IMR-90 (cell line): ENCODE measurements around the gene TIPARP. TPM values are rescaled to one million over a fixed set of nuclear protein-coding genes. Genes with fewer than 3 reads are reported as not detected.

ENCODE experiments used
- ATAC-seq: fragments of 200-7000 bp; cut with Tn5 transposase; 2 replicates; pipeline ENCODE4 v1.9.1; 2020; ENCODE audit warnings: low read depth, mild to moderate bottlenecking, moderate library complexity
- BruUV-seq: library from RNA; stranded (reverse); fragments of 400-500 nt; replicated peaks from 2 replicates; lab custom pipeline; 2021; lab: Mats Ljungman, UMichigan
- CTCF ChIA-PET: fragments of 300-600 bp; formaldehyde crosslinking; extraction: SDS; loops from one replicate; lab custom pipeline; 2021; ENCODE audit warnings: antibody characterized with exemption; lab: Yijun Ruan, JAX
- POLR2A ChIA-PET: fragments of 300-600 bp; sonication (Branson Sonifier 250); formaldehyde crosslinking; loops from one replicate; lab custom pipeline; 2022; ENCODE audit warnings: antibody characterized with exemption; ENCODE audit not compliant: unreplicated experiment; lab: Charles Lee
- DNase-seq: peaks from one replicate; pipeline ENCODE4 v3.0.0; 2013
- H2AFZ ChIP-seq: replicated peaks from 2 replicates; pipeline ENCODE3; 2013; ENCODE audit warnings: low read length, mild to moderate bottlenecking; ENCODE audit not compliant: poor library complexity
- H2AK5ac ChIP-seq: 2 replicates; pipeline ENCODE4 v1.6.1; 2013; ENCODE audit warnings: low read depth, low read length, inconsistent platforms
- H2AK9ac ChIP-seq: replicated peaks from 2 replicates; pipeline ENCODE3; 2013; ENCODE audit warnings: mild to moderate bottlenecking, low read depth, low read length, moderate library complexity; ENCODE audit not compliant: poor library complexity
- H2BK120ac ChIP-seq: 2 replicates; pipeline ENCODE4 v1.6.1; 2013; ENCODE audit warnings: low read depth, low read length, inconsistent platforms
- H2BK15ac ChIP-seq: 3 replicates; pipeline ENCODE4 v1.6.1; 2013; ENCODE audit warnings: low read depth, low read length, inconsistent platforms
- H2BK20ac ChIP-seq: 2 replicates; pipeline ENCODE4 v1.6.1; 2013; ENCODE audit warnings: low read depth, mild to moderate bottlenecking, inconsistent platforms, low read length, moderate library complexity
- H2BK5ac ChIP-seq: 2 replicates; pipeline ENCODE4 v1.6.1; 2013; ENCODE audit warnings: mild to moderate bottlenecking, low read depth, low read length, inconsistent platforms; ENCODE audit not compliant: poor library complexity, severe bottlenecking
- H3K14ac ChIP-seq: replicated peaks from 2 replicates; pipeline ENCODE4 v1.6.1; 2013; ENCODE audit warnings: low read depth, low read length, inconsistent platforms
- H3K18ac ChIP-seq: 2 replicates; pipeline ENCODE4 v1.6.1; 2013; ENCODE audit warnings: low read depth, low read length, control low read depth
- H3K23ac ChIP-seq: 2 replicates; pipeline ENCODE4 v1.6.1; 2013; ENCODE audit warnings: low read depth, low read length, inconsistent platforms
- H3K27ac ChIP-seq: 2 replicates; pipeline ENCODE4 v1.5.1; 2013; ENCODE audit warnings: mild to moderate bottlenecking, control low read depth, low read length; ENCODE audit not compliant: insufficient read depth
- H3K27me3 ChIP-seq: 2 replicates; pipeline ENCODE4 v1.6.1; 2013; ENCODE audit warnings: low read length; ENCODE audit not compliant: control insufficient read depth, insufficient read depth
- H3K36me3 ChIP-seq: 2 replicates; pipeline ENCODE4 v1.6.1; 2013; ENCODE audit warnings: low read length, mixed read lengths; ENCODE audit not compliant: control insufficient read depth, insufficient read depth
- H3K4ac ChIP-seq: 2 replicates; pipeline ENCODE4 v1.6.1; 2013; ENCODE audit warnings: low read depth, low read length, inconsistent platforms
- H3K4me1 ChIP-seq: 2 replicates; pipeline ENCODE4 v1.6.1; 2013; ENCODE audit warnings: low read length, mixed read lengths; ENCODE audit not compliant: control insufficient read depth, insufficient read depth
- H3K4me2 ChIP-seq: 2 replicates; pipeline ENCODE4 v1.6.1; 2013; ENCODE audit warnings: low read depth, mild to moderate bottlenecking, control low read depth, low read length, moderate library complexity
- H3K4me3 ChIP-seq: 2 replicates; pipeline ENCODE4 v1.5.1; 2013; ENCODE audit warnings: low read depth, mild to moderate bottlenecking, control low read depth, low read length, moderate library complexity; ENCODE audit not compliant: insufficient read depth
- H3K56ac ChIP-seq: 2 replicates; pipeline ENCODE4 v1.6.1; 2013; ENCODE audit warnings: low read length, inconsistent platforms; ENCODE audit not compliant: insufficient read depth; ENCODE audit errors: extremely low read depth
- H3K79me1 ChIP-seq, 2 experiments: 2 replicates each; pipeline ENCODE4 v1.6.1; 2013; ENCODE audit warnings: low read length in 2 of 2, inconsistent platforms in 1 of 2, low read depth in 1 of 2
- H3K9ac ChIP-seq: 2 replicates; pipeline ENCODE4 v1.6.1; 2013; ENCODE audit warnings: low read depth, low read length, control low read depth
- H3K9me1 ChIP-seq: 2 replicates; pipeline ENCODE4 v1.6.1; 2013; ENCODE audit warnings: low read length, inconsistent platforms; ENCODE audit not compliant: insufficient read depth
- H3K9me3 ChIP-seq: 2 replicates; pipeline ENCODE4 v1.6.1; 2013; ENCODE audit warnings: low read length; ENCODE audit not compliant: control insufficient read depth, insufficient read depth
- H4K20me1 ChIP-seq: 2 replicates; pipeline ENCODE4 v1.6.1; 2013; ENCODE audit warnings: low read length, inconsistent platforms; ENCODE audit not compliant: insufficient read depth
- H4K5ac ChIP-seq: 2 replicates; pipeline ENCODE4 v1.6.1; 2013; ENCODE audit warnings: mild to moderate bottlenecking, low read depth, low read length, control low read depth
- H4K8ac ChIP-seq, 2 experiments: 2 replicates each; pipeline ENCODE4 v1.6.1; 2013; ENCODE audit warnings: low read depth in 2 of 2, low read length in 2 of 2, control low read depth in 1 of 2, inconsistent platforms in 1 of 2
- H4K91ac ChIP-seq: 2 replicates; pipeline ENCODE4 v1.6.1; 2013; ENCODE audit warnings: low read depth, low read length, inconsistent platforms; ENCODE audit not compliant: insufficient read depth
- CEBPB ChIP-seq: IDR thresholded peaks from 2 replicates; pipeline ENCODE4 v1.6.1; 2012; ENCODE audit warnings: low read depth, low read length, improper control_type of control experiment
- RAD21 ChIP-seq: IDR thresholded peaks from 2 replicates; pipeline ENCODE4 v1.6.1; 2012; ENCODE audit warnings: low read length, improper control_type of control experiment
- WGBS, 2 experiments: methylation state at CpG; one replicate each; pipeline versions ENCODE4 v1.1.5 to v1.1.7; 2013; ENCODE audit warnings: missing lambda C conversion rate in 2 of 2; ENCODE audit not compliant: insufficient read length in 1 of 2; ENCODE audit errors: extremely low coverage in 2 of 2; 5-methylcytosine and 5-hydroxymethylcytosine counted together
- dilution Hi-C: fragments of 300-500 bp; cut with HindIII; formaldehyde crosslinking; loops from one replicate; pipeline ENCODE4 v1.14.3; 2018; ENCODE audit warnings: low sequenced_read_pairs; ENCODE audit not compliant: unreplicated experiment
- in situ Hi-C: fragments of 300-500 bp; cut with MboI; formaldehyde crosslinking; loops from 3 replicates; pipeline ENCODE4 v1.14.3; 2019; ENCODE audit warnings: low sequenced_read_pairs, inconsistent platforms, mixed read lengths
- intact Hi-C: fragments of 100-400 bp; cut with micrococcal nuclease; formaldehyde crosslinking; loops from 2 replicates; pipeline ENCODE4 v1.10.0; 2022
- polyA plus RNA-seq, 3 experiments: library from polyadenylated mRNA; depleted of rRNA; stranded (reverse); fragments of >200 nt; gene quantifications; 2 replicates each; pipeline ENCODE4 v1.2.3, GENCODE V29; 2012; ENCODE audit warnings: low replicate concordance in 1 of 3
- total RNA-seq: library from RNA; depleted of rRNA; stranded (reverse); fragments of >200 nt; gene quantifications from 2 replicates; pipeline ENCODE4 v1.2.3, GENCODE V29; 2012

TIPARP gene
- total and polyA plus RNA-seq, 2 of the 4 experiments (the other 2 are of a cell fraction) = 12.6 to 70.8 TPM

GRCh38 chr3:156718622-156719306, 44.4 kb downstream of the TIPARP start:
- ATAC-seq = peak; percentile 40
- TF ChIP-seq CEBPB (0 out of 2 replicates have a peak, but pooled peaks have one; percentile 9), RAD21 (no peak)
- H3K4me1 ChIP-seq = peaks cover 3% of the 10 kb centered on the region; the same call in 1 of the 2 replicates
- H3K36me3 ChIP-seq = peaks cover 6% of the 10 kb centered on the region; the same call in 1 of the 2 replicates
- H2BK15ac ChIP-seq = no peak overlapping the region
- intact Hi-C loops (no loop called here), dilution Hi-C loops (no loop called here), in situ Hi-C loops (no loop called here)
- no peak overlapping the region for H3K4me2 ChIP-seq
- DNase-seq = peak; percentile 21
- 0 out of 2 replicates have a peak overlapping the region, but pooled peaks have one; percentile 14 for H3K18ac ChIP-seq
- no TSS peak for BruUV-seq
- no peaks in the 10 kb centered on the region for H4K20me1 ChIP-seq
- no peak overlapping the region for H3K56ac ChIP-seq
- WGBS, 2 experiments = 40% methylated on average over 1 of the region's 3 CpGs; no CpG with 5 or more reads in 1 of the 2 experiments
- no peak overlapping the region for H2BK20ac ChIP-seq
- H3K79me1 ChIP-seq = peaks cover 9 to 24% of the 10 kb centered on the region in 2 experiments
- H4K8ac ChIP-seq = no peak overlapping the region
- no peak overlapping the region for H2BK120ac ChIP-seq
- H4K91ac ChIP-seq = no peak overlapping the region
- H3K9me3 ChIP-seq = no peaks in the 10 kb centered on the region
- H3K14ac ChIP-seq = no peak overlapping the region
- peaks cover 4% of the 10 kb centered on the region; the same call in 1 of the 2 replicates for H3K9me1 ChIP-seq
- no peak overlapping the region for H2BK5ac ChIP-seq
- H3K4me3 ChIP-seq = no peak overlapping the region
- no peaks in the 10 kb centered on the region for H3K27me3 ChIP-seq
- no peak overlapping the region for H3K27ac ChIP-seq
- H3K9ac ChIP-seq = no peak overlapping the region
- CTCF ChIA-PET = interaction anchor here (0.6 kb wide), 1 partner anchor 43 kb away, joined by 3 read pairs; no protein-coding TSS in a partner anchor
- no peak overlapping the region for H3K4ac ChIP-seq
- no peak overlapping the region for H2AK9ac ChIP-seq
- H3K23ac ChIP-seq = no peak overlapping the region
- H2AFZ ChIP-seq = no peak overlapping the region
- H4K5ac ChIP-seq = no peak overlapping the region; the same call in 1 of the 2 replicates
- POLR2A ChIA-PET = no interaction called here
- H2AK5ac ChIP-seq = no peak overlapping the region
